GM12878 (cell line): ENCODE data around the gene CFAP91. TPM values are rescaled to one million over a fixed set of nuclear protein-coding genes. Genes with fewer than 3 reads are reported as not detected.

Experiments used
- ATF7 ChIP-seq: fragments of 450-650 bp; IDR thresholded peaks from 2 replicates; pipeline ENCODE4 v1.6.1; 2016; ENCODE audit warnings: low read depth, mild to moderate bottlenecking
- BACH1 ChIP-seq: fragments of 450-650 bp; IDR thresholded peaks from 2 replicates; pipeline ENCODE4 v1.6.1; 2017; ENCODE audit warnings: mild to moderate bottlenecking, borderline replicate concordance
- BCL11A ChIP-seq: IDR thresholded peaks from 2 replicates; pipeline ENCODE4 v1.6.1; 2011; ENCODE audit warnings: low read depth, low read length
- BHLHE40 ChIP-seq, 2 experiments: fragments of 450-650 bp in 1 of 2; IDR thresholded peaks; 2 replicates each; pipeline ENCODE4 v1.6.1; 2011 to 2017; ENCODE audit warnings: low read depth in 2 of 2, borderline replicate concordance in 1 of 2, improper control_type of control experiment in 1 of 2, low read length in 1 of 2, mild to moderate bottlenecking in 1 of 2
- CBX3 ChIP-seq: fragments of 200-600 bp; sonication (generic); IDR thresholded peaks from 2 replicates; pipeline ENCODE4 v1.6.1; 2016; ENCODE audit warnings: low read depth, borderline replicate concordance
- CHD4 ChIP-seq: fragments of 200-600 bp; sonication (generic); IDR thresholded peaks from 2 replicates; pipeline ENCODE4 v1.6.1; 2016; ENCODE audit warnings: mild to moderate bottlenecking
- CREB1 ChIP-seq: IDR thresholded peaks from 2 replicates; pipeline ENCODE4 v1.6.1; 2012; ENCODE audit warnings: low read depth, mild to moderate bottlenecking, inconsistent platforms
- CREM ChIP-seq: IDR thresholded peaks from 2 replicates; pipeline ENCODE4 v1.6.1; 2014; ENCODE audit warnings: antibody characterized with exemption, low read depth
- E2F4 ChIP-seq: IDR thresholded peaks from 2 replicates; pipeline ENCODE4 v1.6.1; 2012; ENCODE audit warnings: low read depth, low read length, improper control_type of control experiment
- E4F1 ChIP-seq: fragments of 450-650 bp; IDR thresholded peaks from 2 replicates; pipeline ENCODE4 v1.6.1; 2018; ENCODE audit warnings: borderline replicate concordance, mild to moderate bottlenecking; ENCODE audit not compliant: partially characterized antibody
- HDGF ChIP-seq: fragments of 450-650 bp; IDR thresholded peaks from 2 replicates; pipeline ENCODE4 v1.6.1; 2016; ENCODE audit warnings: antibody characterized with exemption
- IKZF1 ChIP-seq: fragments of 450-650 bp; conservative IDR thresholded peaks from 2 replicates; pipeline ENCODE4 v1.6.1; 2017; ENCODE audit warnings: antibody characterized with exemption, mild to moderate bottlenecking
- JUNB ChIP-seq: IDR thresholded peaks from 2 replicates; pipeline ENCODE4 v1.6.1; 2016; ENCODE audit warnings: antibody characterized with exemption, mild to moderate bottlenecking
- MYB ChIP-seq: fragments of 150-350 bp; IDR thresholded peaks from 2 replicates; pipeline ENCODE4 v1.6.1; 2014; ENCODE audit warnings: mild to moderate bottlenecking, low read depth, low read length, borderline replicate concordance
- NFIC ChIP-seq: IDR thresholded peaks from 2 replicates; pipeline ENCODE4 v1.6.1; 2012; ENCODE audit warnings: low read depth, mild to moderate bottlenecking, inconsistent platforms, low read length, moderate library complexity
- NR2C2 ChIP-seq: IDR thresholded peaks from 2 replicates; pipeline ENCODE4 v1.6.1; 2011; ENCODE audit warnings: borderline replicate concordance, low read depth; ENCODE audit not compliant: control insufficient read depth, insufficient read length
- RCOR1 ChIP-seq: conservative IDR thresholded peaks from 2 replicates; pipeline ENCODE4 v1.6.1; 2012; ENCODE audit warnings: low read depth, low read length, improper control_type of control experiment
- RUNX3 ChIP-seq: IDR thresholded peaks from 2 replicates; pipeline ENCODE4 v1.6.1; 2012; ENCODE audit warnings: low read length, inconsistent platforms
- SMARCA5 ChIP-seq: fragments of 450-650 bp; IDR thresholded peaks from 2 replicates; pipeline ENCODE4 v1.6.1; 2017; ENCODE audit warnings: mild to moderate bottlenecking
- SPI1 ChIP-seq: IDR thresholded peaks from 2 replicates; pipeline ENCODE4 v1.6.1; 2011; ENCODE audit warnings: low read depth, mild to moderate bottlenecking, low read length, moderate library complexity, borderline replicate concordance; ENCODE audit not compliant: insufficient read depth
- SREBF1 ChIP-seq: IDR thresholded peaks from 2 replicates; pipeline ENCODE4 v1.6.1; 2012; ENCODE audit warnings: mild to moderate bottlenecking, low read length
- USF2 ChIP-seq: IDR thresholded peaks from 2 replicates; pipeline ENCODE4 v1.6.1; 2011; ENCODE audit warnings: low read depth, low read length, improper control_type of control experiment, borderline replicate concordance
- ZNF384 ChIP-seq: IDR thresholded peaks from 2 replicates; pipeline ENCODE4 v1.6.1; 2012; ENCODE audit warnings: low read depth, mild to moderate bottlenecking, low read length, improper control_type of control experiment, borderline replicate concordance
- ZNF622 ChIP-seq: fragments of 450-650 bp; IDR thresholded peaks from 2 replicates; pipeline ENCODE4 v1.6.1; 2017; ENCODE audit warnings: mild to moderate bottlenecking, inconsistent platforms
- polyA plus RNA-seq, 11 experiments: library from polyadenylated mRNA; depleted of rRNA in 4 of 11; unstranded in 6 of 11; stranded (reverse) in 5 of 11; fragments of >200 nt; fragmentation: Nextera tagmentation in 4 of 11; fragmentation: Illumina TruSeq in 1 of 11; extraction: Ambion mirVana in 4 of 11; extraction: Trizol in 1 of 11; gene quantifications; 1 replicate in 1 of 11; 2 replicates in 10 of 11; pipeline versions ENCODE4 v1.2.1 to v1.2.3, GENCODE V29; 2011 to 2016; ENCODE audit warnings: inconsistent platforms in 2 of 11, missing spikeins in 2 of 11, low read depth in 1 of 11
- total RNA-seq, 4 experiments: library from RNA; depleted of rRNA in 3 of 4; stranded (reverse); fragments of >200 nt in 3 of 4; fragmentation: Illumina TruSeq in 1 of 4; extraction: Trizol in 1 of 4; gene quantifications; 2 replicates each; pipeline versions ENCODE4 v1.2.1 to v1.2.3, GENCODE V29; 2013 to 2021

The CFAP91 gene
- total and polyA plus RNA-seq, 10 of the 15 experiments (the other 5 are each of a cell fraction or from before 2014, with no cell fraction given): 0.03 to 2.2 (median 0.92) TPM

GRCh38 chr3:119733812-119734211 lies 31.0 kb downstream of the CFAP91 start (continued):
- no peak for TF ChIP-seq CHD4
- 0 out of 2 replicates have a peak, but pooled peaks have one; percentile 40 for TF ChIP-seq BCL11A
- peak; percentile 25; the same call in 1 of the 2 replicates for TF ChIP-seq IKZF1
- no peak for TF ChIP-seq BHLHE40 (IDR thresholded peaks at IDR 0.05; ENCODE audit: borderline replicate concordance in 1 of 2, low read depth in 2 of 2, low read length in 1 of 2)
- TF ChIP-seq RCOR1: no peak
- TF ChIP-seq CREM: peak; percentile 64
- TF ChIP-seq E4F1: no peak
- no peak for TF ChIP-seq NR2C2
- TF ChIP-seq CREB1: peak; percentile 25; the same call in 1 of the 2 replicates
- TF ChIP-seq USF2: no peak
- no peak for TF ChIP-seq MYB
- TF ChIP-seq HDGF: no peak
- no peak for TF ChIP-seq ZNF384
- TF ChIP-seq SREBF1: no peak
- TF ChIP-seq E2F4: no peak
- TF ChIP-seq ZNF622: no peak
- no peak for TF ChIP-seq SPI1
- TF ChIP-seq NFIC: peak; percentile 51; the same call in 1 of the 2 replicates
- no peak; the same call in 1 of the 2 replicates for TF ChIP-seq JUNB
- no peak for TF ChIP-seq SMARCA5
- peak; percentile 55; the same call in 1 of the 2 replicates for TF ChIP-seq ATF7
- TF ChIP-seq RUNX3: peak; percentile 88
- TF ChIP-seq BACH1: no peak
- TF ChIP-seq CBX3: no peak
